HG03103 (cell line): ENCODE measurements around the gene RNASE7.
"Not testable (repeated sequence)": the region's sequence is repeated elsewhere in the genome, so short reads cannot be mapped to it uniquely, and the experiment has no call there.

Source experiments
- ATAC-seq: cut with Tn5 transposase; IDR thresholded peaks from one replicate; pipeline ENCODE4 v1.9.1; 2021; ENCODE audit warnings: low read depth; ENCODE audit not compliant: unreplicated experiment

The RNASE7 gene

DNA sequence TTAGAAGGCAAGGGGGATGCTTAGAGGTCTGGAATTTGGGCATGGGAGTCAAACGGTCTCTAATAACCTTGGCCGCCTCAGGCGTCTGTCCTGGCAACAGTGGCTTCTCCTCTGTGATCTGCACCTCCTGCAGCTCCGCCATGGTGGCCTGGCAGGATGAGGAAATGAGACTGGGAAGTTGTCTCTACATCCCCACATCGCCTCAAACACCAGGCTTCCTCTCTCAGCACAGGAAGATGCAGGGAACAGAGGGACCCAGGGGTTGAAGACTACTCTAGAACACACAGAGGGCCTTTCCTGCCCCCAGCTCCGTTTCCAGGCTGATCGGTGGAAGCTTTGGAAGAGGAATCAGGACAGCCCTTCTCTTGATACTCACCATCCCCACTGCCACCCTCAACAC lies 19.0 kb upstream of the RNASE7 start:
- no peak for ATAC-seq

DNA sequence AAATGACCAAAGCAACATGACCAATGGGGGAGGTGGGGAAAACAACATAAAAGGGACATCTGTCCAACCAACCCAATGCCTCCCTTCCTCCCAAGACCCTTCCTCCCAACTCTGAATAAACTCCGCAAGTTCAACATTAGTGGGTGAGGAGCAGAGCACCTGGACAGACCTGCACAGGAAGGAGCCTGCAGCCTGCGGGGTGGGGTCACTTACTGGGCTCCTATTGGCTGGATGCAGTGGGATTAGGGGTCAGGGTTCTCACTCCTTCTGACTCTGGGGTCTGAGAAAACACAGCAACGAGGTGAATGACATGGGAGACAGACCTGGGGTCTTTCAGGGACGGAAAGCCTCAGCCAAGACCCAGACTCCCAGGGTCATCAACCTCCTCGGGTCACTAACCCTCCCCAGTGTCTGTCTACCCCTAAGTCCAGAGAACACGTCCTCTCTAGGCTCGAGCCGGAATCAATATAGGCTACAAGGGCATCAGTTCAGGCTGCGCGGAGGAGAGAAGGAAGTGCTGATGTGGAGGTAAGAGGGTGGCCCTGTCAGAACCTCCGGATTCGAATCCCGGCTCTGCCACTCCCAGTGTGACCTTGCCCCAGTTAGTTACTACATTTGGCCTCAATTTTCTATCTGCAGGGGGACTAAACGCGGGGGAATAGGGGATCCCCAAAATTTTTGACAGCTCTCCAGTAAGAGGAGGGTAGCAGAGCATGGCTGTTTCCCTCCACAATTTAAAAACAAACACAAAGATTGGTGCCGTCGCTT lies 18.2 kb upstream of the RNASE7 start:
- ATAC-seq: no peak

DNA sequence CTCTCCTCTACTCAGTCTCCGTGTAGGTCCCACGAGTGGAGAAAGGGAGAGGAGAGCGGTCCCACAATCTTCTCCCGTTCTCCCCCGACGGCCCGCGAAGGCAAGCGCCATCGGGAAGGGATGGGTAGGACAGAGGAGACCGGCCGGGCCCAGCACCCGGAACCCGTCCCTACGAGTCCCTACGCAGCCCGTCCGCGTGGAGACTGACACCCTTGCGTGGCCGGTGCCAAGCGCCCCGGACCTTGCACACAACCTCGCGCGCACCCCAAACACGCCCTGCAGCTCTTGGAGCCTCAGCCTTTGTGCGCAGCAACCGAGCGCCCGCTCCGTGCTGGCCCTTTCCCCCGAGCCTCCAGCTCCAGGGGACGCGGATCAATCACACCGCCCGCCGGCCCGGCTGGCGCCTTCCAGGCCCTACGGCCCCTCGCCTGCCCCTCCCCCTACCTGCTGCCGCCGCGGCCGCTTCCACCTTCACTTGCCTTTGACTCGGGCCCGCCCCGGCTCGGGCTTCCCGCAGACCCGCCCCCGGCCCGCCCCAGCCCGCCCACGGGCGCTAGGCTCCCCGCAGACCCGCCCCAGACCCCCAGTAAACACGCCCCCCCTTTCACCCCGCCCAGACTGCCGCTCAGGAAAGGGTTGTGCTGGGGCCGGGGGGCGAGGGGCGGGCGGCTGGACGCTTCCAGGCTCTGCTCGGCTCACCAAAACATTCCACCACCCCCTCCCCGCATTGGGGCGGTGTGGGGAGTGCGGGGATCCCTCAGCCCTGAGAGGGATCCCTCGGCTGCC lies 17.4 kb upstream of the RNASE7 start, which contains the start of gene NDRG2:
Gene NDRG2 (minus strand): TSS at position 477 of the 786 bp plus-strand sequence. CDS start 1,746 bp downstream, outside the sequence.
- no peak for ATAC-seq

DNA sequence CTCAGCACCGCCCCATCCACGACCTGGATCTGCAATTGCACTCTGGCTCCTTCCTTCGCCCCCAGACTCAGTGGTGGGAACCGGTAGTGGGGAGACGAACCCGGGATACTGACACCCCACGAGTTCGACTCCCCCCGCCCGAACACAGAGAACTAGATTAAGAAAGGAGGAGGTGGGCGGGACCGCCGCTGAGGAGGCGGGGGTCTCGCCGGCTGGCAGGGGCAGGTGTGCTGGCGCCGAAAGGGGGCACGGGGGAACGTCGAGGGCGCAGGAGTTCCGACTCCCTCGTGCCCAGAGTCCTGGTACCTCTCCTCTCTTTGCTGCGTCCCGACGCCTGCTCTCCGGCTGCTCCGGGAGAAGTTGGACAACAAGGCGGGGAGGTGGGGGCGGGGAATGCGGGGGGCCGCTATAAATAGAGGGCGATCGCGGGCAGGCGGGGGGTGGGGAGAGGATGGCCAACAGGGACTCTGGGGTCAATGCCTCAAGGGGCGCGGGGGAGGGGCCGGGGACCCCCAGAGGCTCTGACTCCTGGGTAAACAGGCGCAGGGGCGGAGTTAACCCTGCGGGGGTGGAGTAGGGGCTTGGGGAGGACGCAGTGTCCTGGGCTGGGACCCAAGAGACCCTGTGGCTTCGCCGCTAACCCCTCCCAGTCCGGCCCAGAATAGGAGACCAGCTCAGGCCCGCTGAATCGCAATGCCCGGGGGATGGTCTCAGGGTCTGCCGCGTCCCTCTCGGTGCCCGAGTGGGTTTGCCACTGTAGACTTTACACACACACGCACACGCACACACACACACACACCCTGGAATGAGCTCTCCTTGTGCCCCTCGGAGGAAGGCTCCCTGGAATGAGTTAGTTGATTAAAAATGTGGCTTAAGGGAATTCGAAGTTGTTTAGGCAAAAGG lies 16.5 kb upstream of the RNASE7 start:
- no peak for ATAC-seq

DNA sequence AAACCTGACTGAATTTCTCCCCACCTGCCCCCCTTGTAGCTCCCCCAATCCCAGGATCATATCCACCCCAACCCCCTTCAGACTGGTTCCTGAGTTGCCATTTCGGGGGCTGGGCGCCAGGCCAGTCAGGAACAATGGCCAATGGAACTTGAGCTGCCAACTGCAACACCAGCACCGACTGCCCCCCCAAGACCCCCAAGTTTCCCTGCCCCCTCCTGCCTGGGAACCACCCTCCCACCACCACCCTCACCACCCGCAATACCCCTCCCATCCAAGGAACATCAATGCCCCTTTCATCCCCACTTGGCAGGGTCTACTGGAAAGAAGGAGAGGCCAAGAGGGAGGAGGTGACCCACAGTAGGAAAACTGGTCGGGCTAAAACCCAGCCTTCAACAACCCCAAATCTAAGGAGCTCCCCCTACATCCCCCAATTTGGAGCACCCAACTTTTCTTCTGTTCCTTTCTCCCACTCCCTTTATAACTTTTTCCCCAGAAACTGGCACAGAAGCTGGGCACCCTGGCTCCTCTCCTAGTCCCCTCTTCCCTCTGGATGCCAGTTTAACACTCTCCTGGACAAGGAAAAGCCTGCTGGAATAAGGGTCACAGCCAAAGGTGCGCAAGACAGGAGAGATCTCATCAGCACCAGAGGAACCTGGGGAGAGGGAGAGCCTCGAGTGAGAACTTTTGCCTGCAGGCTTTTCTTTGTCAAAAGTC lies 15.7 kb upstream of the RNASE7 start:
- no peak for ATAC-seq

DNA sequence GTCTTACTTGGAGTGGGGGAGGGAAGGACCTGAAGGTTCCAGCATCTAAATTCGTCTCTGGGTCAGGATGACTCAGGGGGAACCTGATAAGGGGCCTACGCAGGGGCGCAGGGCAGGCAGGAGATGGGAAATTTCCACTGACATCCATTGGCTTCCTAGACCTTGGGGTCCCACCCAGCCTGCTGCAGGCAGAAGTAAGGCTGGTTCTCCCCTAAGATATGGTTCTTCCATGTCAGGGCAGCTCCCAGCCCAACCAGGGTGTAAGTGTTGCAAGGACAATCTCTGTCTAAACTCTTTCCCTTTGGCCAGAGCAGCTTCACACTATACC lies 15.2 kb upstream of the RNASE7 start:
- no peak for ATAC-seq

DNA sequence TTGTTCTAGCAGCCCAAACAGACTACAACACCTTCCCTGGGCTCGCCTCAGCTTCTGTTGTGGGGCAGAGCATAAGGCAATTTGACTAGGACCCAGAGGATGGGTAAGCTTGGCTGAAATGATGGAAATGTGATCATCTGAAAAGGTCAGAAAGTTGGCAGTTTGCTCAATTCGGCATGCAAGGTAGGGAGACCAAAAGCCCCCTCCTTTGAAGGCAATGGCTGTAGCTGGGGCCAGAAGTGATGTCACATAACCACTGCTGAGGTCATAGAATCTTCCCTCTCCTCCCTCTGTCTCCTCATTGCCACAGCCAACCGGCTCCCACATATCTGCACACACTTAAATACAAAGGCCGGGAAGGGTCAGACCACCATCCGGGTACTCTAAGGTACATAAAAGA lies 12.2 kb upstream of the RNASE7 start, which contains the start of gene TPPP2:
Gene TPPP2 (plus strand): TSS at position 301 of the 400 bp plus-strand sequence. CDS start 365 bp downstream, outside the sequence.
- ATAC-seq: no peak

DNA sequence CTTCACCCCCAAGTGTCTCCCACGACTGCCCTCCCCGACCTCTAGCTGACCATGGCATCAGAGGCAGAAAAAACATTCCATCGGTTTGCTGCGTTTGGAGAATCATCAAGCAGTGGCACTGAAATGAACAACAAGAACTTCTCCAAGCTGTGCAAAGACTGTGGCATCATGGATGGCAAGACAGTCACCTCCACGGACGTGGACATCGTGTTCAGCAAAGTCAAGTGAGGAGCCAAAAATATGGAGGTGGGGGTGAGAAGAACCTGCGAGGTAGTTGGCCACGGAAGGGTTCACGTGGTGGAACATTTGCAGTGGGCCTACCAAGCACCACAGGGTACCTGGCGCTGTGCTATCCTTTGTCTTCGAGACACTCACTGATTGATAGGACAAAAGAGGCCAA lies 11.6 kb upstream of the RNASE7 start:
- ATAC-seq: no peak

DNA sequence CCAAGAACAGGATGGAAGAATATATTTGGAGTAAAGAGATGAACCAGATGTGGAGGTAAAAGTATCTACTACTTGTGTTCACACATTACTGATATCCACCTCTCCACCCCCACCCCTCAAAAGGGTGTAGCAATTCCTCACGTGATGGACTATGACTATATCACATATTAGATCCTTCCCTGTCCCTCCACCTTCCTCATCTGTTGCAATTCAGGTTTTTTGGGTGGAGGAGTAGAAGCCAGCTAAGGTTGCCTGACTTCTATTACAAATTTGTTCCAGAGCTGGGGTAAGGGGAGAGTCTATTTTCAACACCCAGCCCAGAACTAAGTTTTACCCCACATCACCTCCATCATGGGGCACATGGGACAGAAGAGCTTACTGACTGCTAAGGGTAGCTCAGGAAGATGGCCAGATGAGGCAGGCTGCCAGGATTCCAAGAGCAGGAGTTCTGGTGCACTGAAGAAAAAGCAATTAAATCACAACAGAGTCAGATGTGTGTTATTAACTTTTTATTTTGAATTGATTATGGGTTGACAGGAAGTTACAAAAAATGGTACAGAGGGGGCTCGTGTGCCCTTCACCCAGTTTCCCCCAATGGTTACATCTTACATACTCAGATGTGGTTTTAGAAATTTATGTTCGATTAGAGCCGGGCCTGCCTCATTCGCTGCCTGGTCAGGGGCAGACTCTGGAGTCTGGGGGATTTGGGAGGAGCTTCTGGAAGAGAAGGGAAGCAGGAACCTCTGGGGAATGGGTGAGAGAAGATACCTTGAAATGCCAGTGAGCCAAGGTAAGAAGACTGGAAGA lies 9.6 kb upstream of the RNASE7 start:
- ATAC-seq: no peak

DNA sequence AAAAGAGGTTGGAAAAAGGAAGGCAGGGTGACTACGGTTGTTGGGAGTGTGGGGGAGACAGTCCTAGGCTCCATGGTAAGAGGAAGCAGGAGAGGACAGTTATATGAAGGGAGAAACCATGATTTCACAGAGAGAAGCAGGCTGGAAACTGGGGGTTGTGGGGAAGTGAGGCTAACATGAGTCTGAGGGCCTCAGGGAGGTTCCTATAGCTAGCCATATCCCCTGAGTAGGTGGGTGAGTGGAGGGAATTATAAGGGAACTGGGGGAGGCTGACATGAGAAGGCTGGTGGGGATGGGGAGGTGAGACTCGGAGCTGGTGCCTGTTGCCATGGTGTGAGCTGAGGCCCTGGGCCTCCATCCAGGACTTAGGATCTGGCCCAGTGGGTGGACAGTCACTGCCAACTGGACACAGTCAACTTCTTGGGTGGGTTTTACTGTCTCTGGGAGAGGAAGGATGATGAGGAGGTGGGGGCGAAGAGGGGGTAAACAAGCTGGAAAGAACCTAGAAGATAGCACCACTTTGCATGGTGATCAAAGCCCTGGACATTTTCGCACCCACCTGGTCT lies 8.9 kb upstream of the RNASE7 start:
- no peak for ATAC-seq

DNA sequence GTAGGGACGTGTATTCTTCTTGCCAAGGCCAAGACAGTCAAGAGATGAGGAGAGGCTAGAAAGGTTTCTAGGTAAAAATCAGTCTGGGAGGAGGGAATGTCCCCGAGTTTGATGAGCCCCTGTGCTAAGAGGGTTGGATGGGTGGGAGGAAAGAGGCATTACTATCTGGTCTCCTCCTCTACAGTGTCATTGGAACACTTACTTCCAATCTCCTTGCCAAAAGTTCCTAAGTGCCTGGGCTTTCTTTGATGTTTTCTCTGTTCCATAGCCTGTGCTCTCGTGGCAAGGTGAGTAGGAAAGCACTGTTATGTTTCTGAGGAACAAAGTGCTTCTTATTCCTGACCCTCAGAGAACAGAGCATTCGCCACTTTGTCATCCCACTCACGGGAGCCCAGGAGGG lies 7.5 kb upstream of the RNASE7 start, which contains the start of gene RNASE13:
Gene RNASE13 (minus strand): TSS at position 101 of the 400 bp plus-strand sequence. CDS start 519 bp downstream, outside the sequence.
- no peak for ATAC-seq

DNA sequence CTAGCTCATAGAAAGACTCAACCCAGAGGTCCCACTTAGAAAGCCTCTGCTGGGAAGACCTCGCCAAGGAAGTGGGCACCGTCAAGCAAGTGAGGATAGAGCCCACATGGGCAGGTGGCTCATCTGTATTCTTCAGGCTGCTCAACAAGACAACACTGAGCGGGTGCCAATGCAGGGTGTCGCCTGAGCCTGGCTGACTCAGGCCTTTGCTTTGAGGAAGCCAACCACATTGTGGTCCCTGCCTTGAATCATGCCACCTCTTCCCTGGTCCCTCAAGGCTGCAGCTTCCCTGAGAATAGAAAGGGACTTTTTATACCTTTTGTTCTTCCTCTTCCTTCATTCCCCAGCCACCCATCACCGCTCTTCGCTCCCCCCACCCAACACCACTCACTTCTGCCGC lies 5.4 kb upstream of the RNASE7 start:
- ATAC-seq: no peak

DNA sequence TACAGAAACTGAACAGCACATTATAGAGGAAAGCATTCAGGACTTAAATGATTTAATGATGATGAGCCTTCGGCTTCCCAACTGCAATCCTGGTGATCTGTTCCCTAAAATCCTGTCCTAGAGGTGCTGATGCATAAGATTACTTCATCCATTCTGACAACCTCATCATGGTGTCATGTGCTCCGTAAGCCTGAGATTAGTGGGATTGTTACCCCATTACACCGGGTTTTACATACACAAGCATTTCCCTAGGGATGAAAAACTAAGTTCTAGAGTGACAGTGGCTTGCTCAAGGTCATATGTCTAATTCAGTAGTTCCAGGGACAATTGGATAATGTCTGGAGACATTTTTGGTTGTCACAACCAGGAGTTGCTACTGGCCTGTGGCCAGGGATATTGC lies 5.0 kb upstream of the RNASE7 start:
- no peak for ATAC-seq

DNA sequence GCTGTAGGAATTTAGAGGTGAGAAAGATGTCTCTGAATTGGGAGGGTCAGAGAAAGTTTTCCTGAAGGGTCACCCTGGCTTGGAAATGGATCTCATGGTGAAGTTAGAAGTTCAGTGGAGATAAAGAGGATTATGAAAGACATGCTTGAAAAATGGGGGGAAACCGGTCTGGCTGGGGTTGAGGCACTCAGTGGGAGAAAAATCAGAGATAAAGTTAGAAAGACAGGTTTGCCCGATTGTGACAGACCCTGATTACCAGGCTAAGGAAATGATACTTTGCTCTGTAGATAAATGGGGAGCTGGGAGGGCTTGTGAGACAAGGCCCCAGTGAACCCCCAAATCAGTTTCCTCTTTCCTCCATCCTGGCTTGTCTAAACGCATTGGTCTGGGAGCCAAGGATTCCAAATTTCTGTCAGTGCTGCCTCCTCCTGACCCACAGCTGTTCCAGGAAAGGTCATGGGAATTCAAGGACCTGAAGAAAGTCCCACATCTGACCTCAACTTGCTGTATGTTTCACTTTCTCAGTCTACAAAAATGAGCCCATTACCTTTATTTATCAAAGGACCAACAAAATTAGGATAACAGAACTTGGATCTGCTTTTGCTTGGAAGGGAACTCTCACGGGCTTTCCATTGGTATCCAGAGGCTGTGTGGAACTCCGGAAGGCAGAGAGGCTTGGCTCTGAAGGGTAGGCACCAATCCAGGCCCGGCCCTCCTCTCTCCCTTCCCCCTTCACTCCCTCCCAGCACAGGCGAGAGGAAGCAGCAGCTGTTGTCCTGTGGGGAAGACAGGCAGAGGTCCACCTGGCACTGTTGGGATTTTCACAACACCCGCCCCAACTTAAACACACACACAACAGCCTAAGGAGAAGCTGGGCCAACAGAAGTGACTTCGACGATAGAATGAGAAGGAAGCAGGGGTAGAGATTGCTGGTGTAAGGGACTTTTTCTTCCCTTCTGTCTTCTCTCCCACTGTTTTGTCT lies 3.4 kb upstream of the RNASE7 start:
- ATAC-seq: no peak

DNA sequence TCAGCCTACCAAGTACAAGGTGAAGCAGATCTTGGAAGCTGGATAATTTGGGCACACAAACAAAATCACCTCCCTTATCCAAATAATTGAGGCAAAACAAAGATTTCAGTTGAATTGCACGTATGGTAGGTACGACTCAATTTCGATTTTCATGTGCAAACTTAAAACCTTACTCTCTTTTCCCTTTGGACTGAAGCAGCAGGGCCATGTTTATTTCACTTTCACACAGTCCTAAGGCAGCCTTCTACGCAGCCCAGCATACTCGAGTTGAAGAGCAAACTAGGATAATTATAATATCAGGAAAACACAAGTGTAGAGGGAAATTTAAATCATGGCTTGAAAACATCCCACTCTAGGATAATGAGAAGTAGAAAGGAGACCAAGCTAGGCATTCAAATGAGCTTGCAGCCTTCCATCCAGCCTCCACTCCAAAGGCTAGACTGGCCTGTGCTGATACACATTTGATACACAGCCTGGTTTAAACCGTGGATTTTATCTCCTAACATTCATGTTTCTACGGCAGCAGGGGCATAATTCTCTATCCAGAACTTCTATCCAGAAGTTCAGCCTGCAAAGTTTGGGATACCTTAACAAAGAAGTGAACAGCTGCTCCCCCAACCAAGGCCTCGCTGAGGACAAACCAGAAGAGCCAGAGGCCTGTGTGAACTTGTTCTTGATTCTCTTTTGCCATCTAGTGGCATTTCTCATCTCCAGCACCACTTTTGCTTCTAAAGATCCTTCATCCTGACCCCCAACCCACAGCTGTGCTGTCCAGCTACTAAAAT lies 2.4 kb upstream of the RNASE7 start:
- no peak for ATAC-seq

DNA sequence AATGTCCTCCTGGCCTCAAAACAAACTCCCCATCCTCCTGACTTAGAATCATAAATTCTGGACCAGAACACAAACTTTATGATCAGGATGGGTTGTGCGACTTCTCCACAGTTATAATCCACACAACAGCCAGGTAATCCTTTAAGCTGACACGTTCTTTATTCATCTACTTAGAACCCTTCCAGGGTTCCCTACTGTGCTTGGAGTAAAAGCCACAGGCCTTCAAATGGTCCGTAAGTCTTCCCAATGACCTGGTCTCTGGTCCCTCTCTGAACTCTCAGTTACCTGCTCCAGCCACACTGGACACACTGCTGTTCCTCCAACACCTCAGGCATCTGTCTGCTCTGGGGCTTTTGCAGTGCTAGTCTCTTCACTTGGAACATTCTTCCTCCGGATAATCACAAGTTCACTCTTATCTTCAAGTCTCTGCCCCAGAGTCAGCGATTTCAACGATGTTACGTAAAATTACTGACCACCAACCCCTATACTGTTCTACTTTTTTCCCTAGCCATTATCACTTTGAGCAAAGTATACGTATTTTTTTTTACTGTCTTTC lies 1.7 kb upstream of the RNASE7 start:
- ATAC-seq: no peak

DNA sequence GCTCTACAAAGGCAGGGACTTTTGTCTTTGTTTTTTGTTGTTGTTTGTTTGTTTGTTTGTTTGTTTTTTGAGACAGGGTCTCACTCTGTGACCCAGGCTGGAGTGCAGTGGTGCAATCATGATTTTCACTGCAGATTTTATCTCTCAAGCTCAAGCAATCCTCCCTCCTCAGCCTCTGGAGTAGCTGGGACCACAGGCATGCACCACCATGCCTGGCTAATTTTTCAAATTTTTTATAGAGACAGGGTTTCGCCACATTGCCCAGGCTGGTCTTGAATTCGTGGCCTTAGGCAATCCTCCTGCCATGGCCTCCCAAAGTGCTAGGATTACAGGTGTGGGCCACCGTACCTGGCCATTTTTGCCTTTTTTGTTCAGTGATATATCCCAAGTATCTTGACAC lies 1.2 kb upstream of the RNASE7 start:
- ATAC-seq: not testable (repeated sequence)
